H1 (cell line): ENCODE data around the gene SEC14L6. TPM values are rescaled to one million over a fixed set of nuclear protein-coding genes. Genes with fewer than 3 reads are reported as not detected.

ENCODE experiments used
- CBX8 ChIP-seq: fragments of 300-800, 300-1000 bp; sonication (generic); IDR thresholded peaks from 2 replicates; pipeline ENCODE4 v1.7.1; 2016; ENCODE audit warnings: low read depth, low read length, borderline replicate concordance
- TCF12 ChIP-seq: IDR thresholded peaks from 2 replicates; pipeline ENCODE4 v1.6.1; 2011; ENCODE audit warnings: low read depth, mild to moderate bottlenecking, low read length
- ZNF274 ChIP-seq: IDR thresholded peaks from 2 replicates; pipeline ENCODE4 v1.7.0; 2012; ENCODE audit warnings: low read length, borderline replicate concordance; ENCODE audit errors: extremely low read depth
- polyA plus RNA-seq, 7 experiments: library from polyadenylated mRNA; depleted of rRNA in 3 of 7; stranded (reverse) in 5 of 7; unstranded in 2 of 7; fragments of >200 nt in 5 of 7; fragments of 200-250 nt in 2 of 7; gene quantifications; 1 replicate in 5 of 7; 2 replicates in 1 of 7; 4 replicates in 1 of 7; pipeline versions ENCODE4 v1.2.1 to v1.2.3, GENCODE V29; 2011 to 2013; ENCODE audit warnings: missing spikeins in 2 of 7, mixed read lengths in 2 of 7
- total RNA-seq: library from RNA; stranded (reverse); fragmentation: NEBNext Ultra II Directional; extraction: Animal tissue kit (Norgen Biotek cat#: 25700); gene quantifications from 2 replicates; pipeline ENCODE4 v1.2.1, GENCODE V29; 2021
- TF ChIP-seq, protein P1 (sequence below), 3 experiments: IDR thresholded peaks; 1 replicate in 2 of 3; 2 replicates in 1 of 3; pipeline versions ENCODE4 v1.5.1 to v1.6.1; 2011; ENCODE audit warnings: low read length in 3 of 3, mild to moderate bottlenecking in 3 of 3, inconsistent platforms in 2 of 3, low read depth in 1 of 3, moderate library complexity in 1 of 3; ENCODE audit not compliant: insufficient read depth in 1 of 3; ENCODE audit errors: control extremely low read depth in 1 of 3

The SEC14L6 gene
- total and polyA plus RNA-seq, 2 of the 8 experiments (the other 6 are each of a cell fraction or from before 2014, with no cell fraction given) = 0.63 to 2.1 TPM

- TF ChIP-seq, protein P1, sequence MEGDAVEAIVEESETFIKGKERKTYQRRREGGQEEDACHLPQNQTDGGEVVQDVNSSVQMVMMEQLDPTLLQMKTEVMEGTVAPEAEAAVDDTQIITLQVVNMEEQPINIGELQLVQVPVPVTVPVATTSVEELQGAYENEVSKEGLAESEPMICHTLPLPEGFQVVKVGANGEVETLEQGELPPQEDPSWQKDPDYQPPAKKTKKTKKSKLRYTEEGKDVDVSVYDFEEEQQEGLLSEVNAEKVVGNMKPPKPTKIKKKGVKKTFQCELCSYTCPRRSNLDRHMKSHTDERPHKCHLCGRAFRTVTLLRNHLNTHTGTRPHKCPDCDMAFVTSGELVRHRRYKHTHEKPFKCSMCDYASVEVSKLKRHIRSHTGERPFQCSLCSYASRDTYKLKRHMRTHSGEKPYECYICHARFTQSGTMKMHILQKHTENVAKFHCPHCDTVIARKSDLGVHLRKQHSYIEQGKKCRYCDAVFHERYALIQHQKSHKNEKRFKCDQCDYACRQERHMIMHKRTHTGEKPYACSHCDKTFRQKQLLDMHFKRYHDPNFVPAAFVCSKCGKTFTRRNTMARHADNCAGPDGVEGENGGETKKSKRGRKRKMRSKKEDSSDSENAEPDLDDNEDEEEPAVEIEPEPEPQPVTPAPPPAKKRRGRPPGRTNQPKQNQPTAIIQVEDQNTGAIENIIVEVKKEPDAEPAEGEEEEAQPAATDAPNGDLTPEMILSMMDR (IDR thresholded peaks at IDR 0.05; ENCODE audit: control extremely low read depth in 1 of 3, insufficient read depth in 1 of 3, low read depth in 1 of 3, low read length in 3 of 3) = no peak
- TF ChIP-seq TCF12 (no peak), CBX8 (no peak), ZNF274 (no peak)
These were observed 45.9 kb downstream of the SEC14L6 start (continued) for GRCh38 chr22:30500628-30501027.
